ENCODE data around the gene SETD6.

The SETD6 gene

DNA sequence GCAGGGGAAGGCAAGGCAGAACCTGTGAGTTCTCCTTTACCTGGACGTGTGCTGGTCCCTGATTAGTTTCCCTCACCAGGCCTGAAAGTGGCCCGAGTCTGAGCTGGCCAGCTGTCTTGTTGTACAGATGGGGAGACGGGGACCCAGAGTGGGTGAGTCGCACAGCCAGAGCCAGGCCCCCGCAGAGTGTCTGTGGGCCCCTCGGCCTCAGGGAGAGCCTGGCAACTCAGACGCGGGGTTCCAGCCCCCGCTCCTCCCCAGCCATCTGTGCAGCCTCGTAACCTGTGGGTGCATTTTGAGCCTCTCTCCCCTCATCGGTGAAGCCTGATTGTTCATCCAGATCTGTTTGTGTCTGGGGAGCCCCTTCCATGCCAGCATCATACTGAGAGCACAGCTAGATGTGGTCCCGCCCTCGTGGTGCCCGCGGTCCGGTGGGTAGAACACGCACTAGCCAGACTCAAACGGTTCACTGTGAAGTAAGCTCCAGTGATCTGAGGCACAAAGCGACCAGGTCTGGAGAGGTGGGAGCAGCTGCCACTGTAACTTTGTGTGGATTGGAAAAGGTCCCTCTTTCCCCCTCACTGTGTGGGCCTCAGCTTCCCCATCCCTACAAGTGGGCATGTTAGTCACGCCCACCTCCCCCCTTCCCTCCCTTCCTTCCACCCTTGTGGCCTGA is 21.4 kb upstream of the SETD6 start:
- no peak for DNase-seq (ENCODE audit: low spot score)

GRCh38 chr16:58494981-58495520 is 20.3 kb upstream of the SETD6 start:
- DNase-seq (ENCODE audit: low spot score), result peak; percentile 84

DNA sequence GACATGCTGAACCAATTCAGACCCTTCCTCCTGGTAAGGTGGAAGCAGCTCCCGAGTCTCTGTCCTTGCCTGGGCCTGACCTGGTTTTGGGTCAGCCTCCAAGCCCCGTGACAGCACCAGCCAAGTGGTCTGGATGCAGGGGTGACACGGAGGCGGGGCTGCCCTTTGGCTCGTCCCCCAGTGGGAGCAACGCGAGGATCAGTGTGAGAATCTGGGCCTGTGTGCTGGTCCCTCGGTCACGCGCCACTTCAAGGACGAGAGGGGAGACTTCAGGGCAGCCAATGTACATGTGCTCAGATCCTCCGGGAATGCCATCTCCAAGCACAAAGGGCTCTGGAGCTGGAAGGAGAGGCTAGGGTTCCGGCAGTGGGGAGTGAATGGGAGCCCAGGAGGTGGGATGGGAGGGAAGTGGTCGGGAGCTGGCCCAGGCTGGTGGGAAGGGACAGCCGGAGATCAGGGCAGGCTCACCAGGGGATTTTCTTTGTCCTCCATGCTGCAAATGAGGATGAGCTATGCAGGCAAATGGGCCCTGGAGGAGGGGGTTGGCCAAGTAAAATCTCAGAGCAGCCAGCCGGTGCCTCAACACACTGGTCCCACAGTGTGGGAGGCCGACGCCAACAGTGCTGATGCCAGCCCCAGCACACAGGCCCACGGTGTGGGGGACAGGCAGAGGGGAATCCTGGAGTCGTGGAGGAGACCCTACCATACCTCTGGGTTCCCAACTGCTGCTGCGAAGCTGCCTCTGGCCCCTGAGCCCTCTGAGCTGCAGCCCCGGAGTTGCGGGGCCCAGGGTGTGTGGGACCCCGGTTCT is 19.6 kb upstream of the SETD6 start:
- DNase-seq (ENCODE audit: low spot score), result no peak

GRCh38 chr16:58497468-58497867 is 17.8 kb upstream of the SETD6 start:
- DNase-seq (ENCODE audit: low spot score), result no peak

DNA sequence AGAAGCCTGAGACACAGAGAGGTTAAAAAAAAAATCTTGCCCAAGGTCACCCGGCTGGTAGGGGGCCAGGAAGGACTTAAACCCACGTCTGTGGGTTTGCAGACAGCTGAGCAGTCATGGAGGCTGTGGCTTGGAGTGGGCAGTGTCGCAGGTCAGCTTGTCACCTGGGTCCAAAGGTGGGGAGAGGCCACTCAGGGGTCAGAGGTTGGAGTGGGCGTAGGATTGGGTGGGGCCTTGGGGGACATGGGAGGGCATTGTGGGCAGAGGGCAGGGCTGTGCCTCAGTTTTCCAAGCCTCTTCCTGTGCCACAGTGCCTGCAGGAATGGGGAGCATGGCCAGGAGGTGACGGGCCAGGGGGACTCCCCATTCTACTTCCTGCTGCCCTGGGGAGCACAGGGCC is 17.4 kb upstream of the SETD6 start:
- DNase-seq (ENCODE audit: low spot score), result no peak

DNA sequence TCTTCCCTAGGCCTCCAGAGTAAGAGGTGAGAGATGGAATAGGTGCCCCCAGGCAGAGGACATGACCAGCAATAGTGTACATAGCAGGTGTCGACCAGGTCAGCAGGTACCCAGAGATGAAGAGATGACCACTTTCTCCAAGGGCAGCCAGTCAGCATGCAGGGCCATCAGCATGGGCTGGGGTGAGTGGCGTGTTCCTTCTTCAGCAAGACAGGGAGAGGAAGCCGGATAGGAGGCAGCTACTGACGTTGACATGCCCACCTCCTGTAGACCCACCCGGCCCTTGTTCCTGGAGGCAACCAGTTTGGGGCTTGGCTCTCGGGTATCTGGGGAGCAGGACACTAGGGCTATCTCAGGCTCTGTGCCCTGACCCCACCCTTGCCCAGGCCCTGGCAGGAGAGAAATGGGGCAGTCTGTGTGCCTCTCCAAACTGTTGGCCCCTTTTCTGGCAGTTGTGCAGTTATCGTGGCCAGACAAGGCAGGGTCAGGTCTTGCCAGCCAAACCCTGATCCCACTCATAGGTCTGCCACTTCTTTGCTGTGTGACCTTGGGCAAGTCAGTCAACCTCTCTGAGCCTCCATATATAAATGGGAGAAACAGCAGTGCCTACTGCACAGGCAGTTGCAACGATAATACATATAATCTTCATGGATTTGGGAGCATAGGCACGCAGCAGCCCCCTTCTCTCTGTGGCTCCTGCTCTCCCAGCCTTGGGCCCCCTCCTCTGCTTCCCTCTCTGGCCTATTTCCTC is 16.8 kb upstream of the SETD6 start:
- no peak for DNase-seq (ENCODE audit: low spot score)

DNA sequence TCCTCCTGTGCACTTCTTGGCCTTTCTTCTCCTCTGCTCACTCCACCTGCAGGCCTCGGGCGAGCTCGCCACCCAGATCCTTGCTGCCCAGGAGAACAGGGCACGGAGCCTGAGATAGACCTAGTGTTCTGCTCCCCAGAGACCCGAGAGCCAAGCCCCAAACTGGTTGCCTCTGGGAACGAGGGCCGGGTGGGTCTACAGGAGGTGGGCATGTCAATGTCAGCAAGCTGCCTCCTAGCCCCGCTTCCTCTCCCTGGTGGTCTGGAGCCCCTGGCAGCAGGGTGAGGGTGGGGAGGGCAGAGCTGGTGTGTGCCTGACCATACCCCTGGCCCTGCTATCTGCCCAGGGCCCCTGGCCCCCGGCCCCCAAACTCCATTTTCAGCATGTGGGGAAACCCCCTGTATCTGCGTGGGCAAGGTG is 16.2 kb upstream of the SETD6 start:
- no peak for DNase-seq (ENCODE audit: low spot score)

DNA sequence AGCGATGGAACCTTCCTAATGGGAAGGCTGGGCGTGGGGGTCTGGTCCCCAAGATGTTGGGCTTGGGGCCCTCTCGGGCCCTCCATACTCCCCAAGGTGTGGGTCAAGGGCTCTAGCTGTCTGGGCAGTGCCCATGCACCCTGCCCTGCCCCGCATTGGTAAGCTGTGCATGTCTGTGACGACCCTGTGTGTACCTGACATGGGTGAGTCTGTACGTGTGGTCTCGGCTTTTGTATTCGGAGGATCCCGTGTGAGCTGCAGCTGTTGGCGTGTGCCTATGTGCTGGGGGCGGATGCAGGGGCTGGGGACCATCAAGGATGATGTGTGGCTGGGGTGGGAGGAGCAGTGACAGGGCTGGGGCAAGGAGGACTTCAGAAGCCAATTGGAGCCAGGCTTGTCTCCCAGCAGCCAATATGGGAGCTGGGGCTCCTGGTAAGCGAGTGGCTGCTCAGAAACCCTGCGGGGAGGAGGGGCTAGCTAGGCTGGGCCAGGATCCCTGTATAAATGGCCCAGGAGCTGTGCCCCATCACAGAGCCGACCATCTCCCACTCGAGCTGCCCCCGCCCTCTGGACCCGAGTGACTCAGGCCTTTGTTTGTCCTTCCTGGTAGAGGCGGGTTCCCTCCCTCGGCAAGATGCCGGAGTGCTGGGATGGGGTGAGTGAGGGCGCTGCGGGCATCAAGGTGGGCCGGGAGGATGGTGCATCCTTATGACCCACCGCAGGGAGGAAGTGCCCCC is 15.5 kb upstream of the SETD6 start, which contains the start of gene NDRG4:
Gene NDRG4 (plus strand): TSS at position 529 of the 737 bp plus-strand sequence. CDS start 106 bp downstream, at position 635.
- DNase-seq (ENCODE audit: low spot score), result peak; percentile 87

DNA sequence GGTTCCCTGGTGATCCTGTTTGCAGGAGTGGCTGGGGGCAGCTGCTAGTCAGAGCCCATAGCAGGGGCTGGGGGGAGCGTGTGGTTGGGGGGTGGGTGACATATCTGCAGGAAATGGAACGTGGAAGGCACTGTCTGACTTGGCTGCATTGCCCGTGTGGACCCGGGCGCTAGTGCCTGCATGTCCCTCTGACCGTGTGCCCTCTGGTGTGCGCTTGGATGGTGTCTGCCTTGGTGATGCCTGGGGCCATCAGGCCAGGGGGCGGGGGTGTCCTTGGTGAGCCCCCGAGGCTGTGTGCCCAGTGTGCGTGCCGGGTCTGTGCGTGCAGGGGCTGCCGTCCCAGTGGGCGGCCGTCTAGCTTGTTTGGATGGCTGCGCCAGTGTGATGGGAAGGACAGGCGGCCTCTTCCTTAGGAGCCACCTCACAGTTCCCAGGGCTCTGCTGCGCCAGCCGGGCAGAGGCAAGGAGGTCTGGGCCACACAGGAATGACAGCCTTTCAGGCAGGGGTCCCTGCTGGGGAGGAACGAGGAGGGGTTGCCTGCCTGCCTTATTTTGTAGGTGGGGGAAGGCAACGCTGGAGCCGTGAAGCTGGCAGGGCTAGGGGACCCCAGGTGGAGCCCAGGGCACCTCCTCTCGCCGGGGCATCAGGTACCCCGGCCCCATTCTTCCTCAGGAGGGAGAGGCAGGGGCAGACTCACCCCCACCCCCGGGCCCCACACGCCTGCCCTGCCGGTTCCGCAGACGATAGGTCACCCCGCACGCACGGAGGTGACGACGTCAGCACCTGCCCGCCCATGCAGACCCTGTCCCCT is 14.7 kb upstream of the SETD6 start:
- DNase-seq (ENCODE audit: low spot score), result no peak

GRCh38 chr16:58501242-58502131 is 13.8 kb upstream of the SETD6 start:
- no peak for DNase-seq (ENCODE audit: low spot score)

GRCh38 chr16:58502217-58502921 is 12.9 kb upstream of the SETD6 start:
- no peak for DNase-seq (ENCODE audit: low spot score)

DNA sequence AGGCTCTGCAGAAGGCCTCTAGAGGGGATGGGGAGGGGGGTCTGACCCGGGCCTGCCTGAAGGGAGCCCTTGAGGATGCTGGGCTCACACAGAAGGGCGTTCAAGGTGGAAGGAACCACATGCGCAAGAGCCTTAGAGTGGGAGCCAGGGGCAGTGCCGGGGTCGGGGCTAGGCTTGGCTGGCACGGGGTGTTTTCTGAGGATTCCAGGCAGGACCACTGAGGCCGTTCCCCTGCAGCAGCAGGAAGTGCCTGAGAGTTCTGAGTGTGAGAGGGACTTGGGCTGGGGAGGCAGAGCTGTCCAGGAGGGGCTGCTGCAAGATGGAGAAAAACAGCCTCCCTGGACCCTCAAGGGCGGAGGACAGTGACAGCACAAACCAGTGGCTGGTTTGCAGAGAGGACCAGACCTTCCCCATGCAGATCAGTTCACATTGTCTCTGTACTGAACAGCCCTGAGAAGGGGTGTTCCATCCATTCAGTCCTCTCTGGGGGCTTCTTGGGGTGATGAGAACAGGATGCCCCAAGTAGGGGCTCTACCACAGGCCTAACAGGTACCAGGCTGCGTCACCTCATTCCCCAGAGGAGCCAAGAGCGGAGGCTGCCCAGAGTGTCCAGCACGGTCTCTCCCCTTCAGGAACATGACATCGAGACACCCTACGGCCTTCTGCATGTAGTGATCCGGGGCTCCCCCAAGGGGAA is 12.0 kb upstream of the SETD6 start:
- no peak for DNase-seq (ENCODE audit: low spot score)

- DNase-seq (ENCODE audit: low spot score), result no peak
These were observed 11.2 kb upstream of the SETD6 start for GRCh38 chr16:58503863-58504688.

DNA sequence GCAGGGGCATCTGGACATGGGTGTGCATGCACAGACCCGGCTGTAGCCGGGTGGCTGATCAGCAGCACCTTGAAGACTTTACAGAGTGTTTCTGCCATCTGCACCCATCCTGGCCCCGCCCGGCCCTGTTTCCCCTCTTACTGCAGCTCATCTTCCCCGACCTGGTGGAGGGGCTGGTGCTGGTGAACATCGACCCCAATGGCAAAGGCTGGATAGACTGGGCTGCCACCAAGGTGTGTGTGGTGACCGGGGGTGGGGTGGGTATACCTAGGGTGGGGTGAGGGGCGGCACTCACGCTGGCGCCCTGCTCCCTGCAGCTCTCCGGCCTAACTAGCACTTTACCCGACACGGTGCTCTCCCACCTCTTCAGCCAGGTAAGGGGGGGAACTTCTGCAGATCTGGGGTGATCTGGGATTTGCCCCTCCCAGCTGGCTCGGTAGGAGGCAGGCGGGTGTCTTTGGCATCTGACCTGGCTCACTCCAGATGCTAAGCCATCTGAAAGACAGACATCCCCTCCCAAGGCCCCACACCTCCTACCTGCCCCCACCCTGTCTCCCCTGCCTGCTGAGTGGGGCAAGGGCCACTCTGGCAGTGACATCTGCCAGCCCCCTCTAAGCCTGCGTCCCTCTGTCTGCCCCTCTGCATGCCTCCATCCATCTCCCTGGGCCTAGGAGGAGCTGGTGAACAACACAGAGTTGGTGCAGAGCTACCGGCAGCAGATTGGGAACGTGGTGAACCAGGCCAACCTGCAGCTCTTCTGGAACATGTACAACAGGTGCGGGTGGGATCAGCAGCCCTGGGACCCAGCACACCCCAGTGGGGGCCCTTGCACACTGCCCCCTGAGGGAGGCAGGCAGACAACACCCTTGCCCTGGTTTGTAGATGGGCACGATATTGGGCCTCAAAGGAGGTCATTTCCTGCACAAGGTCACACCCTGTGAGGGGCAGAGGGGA is 8.8 kb upstream of the SETD6 start:
- DNase-seq (ENCODE audit: low spot score), result no peak

GRCh38 chr16:58507195-58507962 is 7.9 kb upstream of the SETD6 start:
- no peak for DNase-seq (ENCODE audit: low spot score)
